Measurements from ENCODE around the gene CCDC190. TPM values are rescaled to one million over a fixed set of nuclear protein-coding genes. Genes with fewer than 3 reads are reported as not detected.
"Not testable (repeated sequence)": the region's sequence is repeated elsewhere in the genome, so short reads cannot be mapped to it uniquely, and the experiment has no call there.

CCDC190 gene
- total RNA-seq, 1 donor from 2014 or later: 5.2 TPM

GRCh38 chr1:162807503-162807902 lies 53.5 kb downstream of the CCDC190 start:
- ATAC-seq; H3K27me3 ChIP-seq (ENCODE audit: low read depth); H3K27ac ChIP-seq; DNase-seq; H3K9me3 ChIP-seq; intact Hi-C loops (cut with DNase I); H3K4me1 ChIP-seq; H3K4me3 ChIP-seq: not testable (repeated sequence)
- H3K36me3 ChIP-seq: peaks cover 49% of the 10 kb centered on the region

Other genes starting within 250 kb of the CCDC190 start
- gene DDR2, start 228.7 kb downstream of the CCDC190 start, total RNA-seq: 47.0 TPM
- gene HSD17B7, start 70.5 kb downstream of the CCDC190 start, total RNA-seq: 25.0 TPM
- gene RGS4, start 208.2 kb upstream of the CCDC190 start, total RNA-seq: 0.89 TPM